Keratinocyte (primary cell): ENCODE measurements around the gene PRKAG3. TPM values are rescaled to one million over a fixed set of nuclear protein-coding genes. Genes with fewer than 3 reads are reported as not detected.

Source experiments
- DNase-seq: peaks from one replicate; pipeline ENCODE4 v3.0.0-alpha.2; 2011; ENCODE audit warnings: low read depth, missing footprints, low spot score
- FAIRE-seq: peaks from 2 replicates; lab custom pipeline; 2011; peaks lifted over from hg19 to GRCh38; lab: Jason Lieb, UNC
- H2AFZ ChIP-seq: 2 replicates; pipeline ENCODE4 v1.6.0; 2012; ENCODE audit warnings: low read length, control low read depth, inconsistent platforms; ENCODE audit not compliant: control insufficient read depth
- H3K27ac ChIP-seq: 2 replicates; pipeline ENCODE4 v1.5.1; 2011; ENCODE audit warnings: low read length; ENCODE audit not compliant: control insufficient read depth, insufficient read depth
- H3K27me3 ChIP-seq: 3 replicates; pipeline ENCODE4 v1.6.0; 2011; ENCODE audit warnings: low read length; ENCODE audit not compliant: control insufficient read depth, insufficient read depth; ENCODE audit errors: extremely low read depth
- H3K36me3 ChIP-seq, 2 experiments: 2 replicates in 1 of 2; 3 replicates in 1 of 2; pipeline ENCODE4 v1.5.1; 2011; ENCODE audit warnings: low read length in 2 of 2, mild to moderate bottlenecking in 1 of 2; ENCODE audit not compliant: control insufficient read depth in 2 of 2, insufficient read depth in 2 of 2; ENCODE audit errors: extremely low read depth in 1 of 2
- H3K4me1 ChIP-seq: 3 replicates; pipeline ENCODE4 v1.5.1; 2011; ENCODE audit warnings: low read length; ENCODE audit not compliant: control insufficient read depth, insufficient read depth; ENCODE audit errors: extremely low read depth
- H3K4me2 ChIP-seq: 3 replicates; pipeline ENCODE4 v1.6.0; 2011; ENCODE audit warnings: low read depth, low read length; ENCODE audit not compliant: control insufficient read depth, insufficient read depth; ENCODE audit errors: extremely low read depth
- H3K4me3 ChIP-seq, 3 experiments: fragments of 200-600 bp in 1 of 3; sonication (generic) in 1 of 3; 2 replicates in 2 of 3; 3 replicates in 1 of 3; pipeline ENCODE4 v1.5.1; 2011 to 2016; ENCODE audit warnings: low read length in 3 of 3, mild to moderate bottlenecking in 3 of 3, control low read depth in 2 of 3, inconsistent platforms in 1 of 3, low read depth in 1 of 3, mixed read lengths in 1 of 3, mixed run types in 1 of 3, moderate library complexity in 1 of 3; ENCODE audit not compliant: control insufficient read depth in 2 of 3, insufficient read depth in 2 of 3; ENCODE audit errors: extremely low read depth in 1 of 3
- H3K79me2 ChIP-seq: 2 replicates; pipeline ENCODE4 v1.6.0; 2012; ENCODE audit warnings: low read length; ENCODE audit not compliant: control insufficient read depth, insufficient read depth
- H3K9ac ChIP-seq: 3 replicates; pipeline ENCODE4 v1.6.0; 2011; ENCODE audit warnings: low read length; ENCODE audit not compliant: control insufficient read depth, insufficient read depth; ENCODE audit errors: extremely low read depth
- H3K9me1 ChIP-seq: 3 replicates; pipeline ENCODE4 v1.6.0; 2011; ENCODE audit warnings: low read length; ENCODE audit not compliant: control insufficient read depth, insufficient read depth; ENCODE audit errors: extremely low read depth
- H3K9me3 ChIP-seq: 2 replicates; pipeline ENCODE4 v1.5.1; 2012; ENCODE audit warnings: low read depth, low read length; ENCODE audit not compliant: control insufficient read depth
- H4K20me1 ChIP-seq: 3 replicates; pipeline ENCODE4 v1.6.0; 2011; ENCODE audit warnings: low read length; ENCODE audit not compliant: control insufficient read depth, insufficient read depth; ENCODE audit errors: extremely low read depth
- EZH2 ChIP-seq: IDR thresholded peaks from one replicate; pipeline ENCODE4 v1.6.1; 2012; ENCODE audit warnings: inconsistent platforms, mild to moderate bottlenecking, low read length, moderate library complexity
- dilution Hi-C: fragments of 300-500 bp; cut with MboI; formaldehyde crosslinking; loops from one replicate; pipeline ENCODE4 v1.7.0; 2020; ENCODE audit warnings: low sequenced_read_pairs; ENCODE audit not compliant: extremely low pct_ligation_motif_present
- polyA plus RNA-seq, 5 experiments: library from polyadenylated mRNA; depleted of rRNA in 3 of 5; stranded (reverse) in 3 of 5; stranded (forward) in 1 of 5; unstranded in 1 of 5; fragments of >200 nt; gene quantifications; 1 replicate in 1 of 5; 2 replicates in 3 of 5; 3 replicates in 1 of 5; pipeline versions ENCODE4 v1.2.1 to v1.2.3, GENCODE V29; 2011 to 2012; ENCODE audit warnings: missing spikeins in 2 of 5, low read depth in 1 of 5, low replicate concordance in 1 of 5
- TF ChIP-seq, protein P1 (sequence below), 3 experiments: IDR thresholded peaks in 1 of 3; conservative IDR thresholded peaks in 1 of 3; optimal IDR thresholded peaks in 1 of 3; 2 replicates in 2 of 3; 3 replicates in 1 of 3; pipeline versions ENCODE3 to v1.5.1; 2011; ENCODE audit warnings: low read length in 3 of 3, mild to moderate bottlenecking in 3 of 3, moderate library complexity in 2 of 3, control low read depth in 1 of 3, inconsistent platforms in 1 of 3; ENCODE audit not compliant: insufficient read depth in 2 of 3; ENCODE audit errors: extremely low read depth in 1 of 3

Gene PRKAG3
- polyA plus RNA-seq, 1 donor (not counting 4 experiments of a cell fraction or from before 2014, with no cell fraction given), result not detected

GRCh38 chr2:218781691-218782527 is 49.7 kb downstream of the PRKAG3 start, which contains the start of gene CYP27A1:
CYP27A1 (plus strand) TSS chr2:218782147; CDS start chr2:218782183, 36 bp downstream.
- peaks cover 7% of the 10 kb centered on the region for H3K27me3 ChIP-seq
- dilution Hi-C loops, result no loop called here
- no peak for FAIRE-seq
- no peak within 1 kb of the TSS for H3K9ac ChIP-seq
- H3K4me3 ChIP-seq, result no peak within 1 kb of the TSS
- no peak within 1 kb of the TSS for H3K4me2 ChIP-seq
- no peaks in the 10 kb centered on the region for H3K79me2 ChIP-seq
- TF ChIP-seq EZH2, result peak; percentile 25
- TF ChIP-seq, protein P1, sequence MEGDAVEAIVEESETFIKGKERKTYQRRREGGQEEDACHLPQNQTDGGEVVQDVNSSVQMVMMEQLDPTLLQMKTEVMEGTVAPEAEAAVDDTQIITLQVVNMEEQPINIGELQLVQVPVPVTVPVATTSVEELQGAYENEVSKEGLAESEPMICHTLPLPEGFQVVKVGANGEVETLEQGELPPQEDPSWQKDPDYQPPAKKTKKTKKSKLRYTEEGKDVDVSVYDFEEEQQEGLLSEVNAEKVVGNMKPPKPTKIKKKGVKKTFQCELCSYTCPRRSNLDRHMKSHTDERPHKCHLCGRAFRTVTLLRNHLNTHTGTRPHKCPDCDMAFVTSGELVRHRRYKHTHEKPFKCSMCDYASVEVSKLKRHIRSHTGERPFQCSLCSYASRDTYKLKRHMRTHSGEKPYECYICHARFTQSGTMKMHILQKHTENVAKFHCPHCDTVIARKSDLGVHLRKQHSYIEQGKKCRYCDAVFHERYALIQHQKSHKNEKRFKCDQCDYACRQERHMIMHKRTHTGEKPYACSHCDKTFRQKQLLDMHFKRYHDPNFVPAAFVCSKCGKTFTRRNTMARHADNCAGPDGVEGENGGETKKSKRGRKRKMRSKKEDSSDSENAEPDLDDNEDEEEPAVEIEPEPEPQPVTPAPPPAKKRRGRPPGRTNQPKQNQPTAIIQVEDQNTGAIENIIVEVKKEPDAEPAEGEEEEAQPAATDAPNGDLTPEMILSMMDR (optimal IDR thresholded peaks at IDR 0.05 in 1 of 3, IDR thresholded peaks at IDR 0.05 in 1 of 3, conservative IDR thresholded peaks at IDR 0.05 in 1 of 3; ENCODE audit: extremely low read depth in 1 of 3, insufficient read depth in 2 of 3, low read length in 3 of 3), result no peak
- no peak within 1 kb of the TSS for H3K27ac ChIP-seq
- no peak for DNase-seq
- H3K9me3 ChIP-seq, result peaks cover 6% of the 10 kb centered on the region
- no peaks in the 10 kb centered on the region for H3K4me1 ChIP-seq
- no peak within 1 kb of the TSS for H2AFZ ChIP-seq
- H3K36me3 ChIP-seq, result no peaks in the 10 kb centered on the region
- no peaks in the 10 kb centered on the region for H4K20me1 ChIP-seq
- no peaks in the 10 kb centered on the region for H3K9me1 ChIP-seq

DNA sequence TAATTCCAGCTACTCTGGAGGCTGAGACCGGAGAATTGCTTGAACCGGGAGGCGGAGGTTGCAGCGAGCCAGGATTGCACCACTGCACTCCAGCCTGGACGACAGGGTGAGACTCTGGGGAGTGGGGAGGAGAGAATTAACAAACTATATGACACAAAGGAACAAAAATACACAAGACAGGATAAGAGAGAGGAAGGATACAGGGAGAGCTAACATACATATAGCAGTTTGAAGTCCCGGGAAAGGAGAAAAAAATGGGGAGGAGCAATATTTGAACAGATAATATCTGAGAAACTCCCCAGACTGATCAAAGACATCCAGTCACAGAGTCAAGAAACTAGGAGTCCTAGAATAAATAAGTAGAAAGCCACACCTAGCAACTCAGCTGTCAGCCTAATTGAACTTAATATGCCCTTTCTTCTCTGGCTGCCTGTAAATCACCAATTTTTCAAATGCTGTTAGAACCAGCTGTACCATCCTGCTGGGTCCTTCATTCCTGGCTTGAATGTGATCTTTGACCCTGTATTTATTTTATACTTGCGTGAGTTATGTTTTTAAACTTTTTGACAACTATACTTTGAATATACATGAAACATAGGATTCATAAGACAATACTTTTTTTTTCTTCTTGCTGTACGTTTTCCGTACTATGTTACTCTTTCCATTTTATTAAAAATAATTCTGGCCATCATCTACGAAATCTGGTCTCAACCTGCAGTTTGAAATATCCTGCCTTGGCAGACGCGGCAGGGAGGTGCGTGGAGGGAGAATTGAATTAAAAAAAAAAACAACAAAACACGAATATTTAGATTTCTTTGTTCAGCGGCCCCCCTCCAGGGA is 50.5 kb downstream of the PRKAG3 start:
- no peak overlapping the region for H3K4me2 ChIP-seq
- peaks cover 7% of the 10 kb centered on the region for H3K27me3 ChIP-seq
- H3K79me2 ChIP-seq, result no peaks in the 10 kb centered on the region
- H3K9me3 ChIP-seq, result peaks cover 6% of the 10 kb centered on the region
- no peaks in the 10 kb centered on the region for H3K9me1 ChIP-seq
- no peak overlapping the region for H3K9ac ChIP-seq
- no peak overlapping the region for H3K27ac ChIP-seq
- FAIRE-seq, result no peak
- H3K36me3 ChIP-seq, result no peaks in the 10 kb centered on the region
- no peaks in the 10 kb centered on the region for H3K4me1 ChIP-seq
- no peaks in the 10 kb centered on the region for H4K20me1 ChIP-seq
- TF ChIP-seq, protein P1 (optimal IDR thresholded peaks at IDR 0.05 in 1 of 3, IDR thresholded peaks at IDR 0.05 in 1 of 3, conservative IDR thresholded peaks at IDR 0.05 in 1 of 3; ENCODE audit: extremely low read depth in 1 of 3, insufficient read depth in 2 of 3, low read length in 3 of 3), result no peak
- no peak for TF ChIP-seq EZH2
- DNase-seq, result no peak
- H2AFZ ChIP-seq, result no peak overlapping the region
- dilution Hi-C loops, result no loop called here
- no peak overlapping the region for H3K4me3 ChIP-seq
